HL-60 (cell line): ENCODE measurements around the gene PDC.
A peak's percentile ranks its signal among the peaks of the same experiment; 100 is the strongest.

Source experiments
- DNase-seq, 2 experiments: peaks; one replicate each; pipeline ENCODE4 v3.0.0-alpha.2; 2010 to 2020; ENCODE audit warnings: low read depth in 1 of 2, low spot score in 1 of 2
- H3K27ac ChIP-seq: fragments of 250-450 bp; sonication (Bioruptor Pico); replicated peaks from 2 replicates; pipeline ENCODE4 v1.5.1; 2020; ENCODE audit warnings: mild to moderate bottlenecking, moderate library complexity
- H3K27me3 ChIP-seq: fragments of 250-450 bp; sonication (Bioruptor Pico); 2 replicates; pipeline ENCODE4 v1.5.1; 2021; ENCODE audit warnings: mild to moderate bottlenecking, moderate library complexity; ENCODE audit not compliant: insufficient read depth, poor library complexity, severe bottlenecking
- H3K4me3 ChIP-seq: replicated peaks from 2 replicates; pipeline ENCODE4 v1.5.1; 2011; ENCODE audit warnings: mild to moderate bottlenecking, control low read depth, low read length; ENCODE audit not compliant: insufficient read depth
- GABPA ChIP-seq: IDR thresholded peaks from 2 replicates; pipeline ENCODE4 v1.6.1; 2012; ENCODE audit warnings: low read depth
- POLR2AphosphoS5 ChIP-seq: IDR thresholded peaks from 2 replicates; pipeline ENCODE4 v1.6.1; 2012; ENCODE audit warnings: low read depth
- SPI1 ChIP-seq: IDR thresholded peaks from 2 replicates; pipeline ENCODE4 v1.6.1; 2012; ENCODE audit warnings: low read depth, mild to moderate bottlenecking, borderline replicate concordance
- TF ChIP-seq, protein P1 (sequence below): IDR thresholded peaks from 2 replicates; pipeline ENCODE4 v1.6.1; 2012; ENCODE audit warnings: low read depth; ENCODE audit not compliant: insufficient replicate concordance
- TF ChIP-seq, protein P2 (sequence below): IDR thresholded peaks from one replicate; pipeline ENCODE4 v1.5.1; 2011; ENCODE audit warnings: low read length, control low read depth, inconsistent platforms; ENCODE audit not compliant: insufficient read depth

The PDC gene

DNA sequence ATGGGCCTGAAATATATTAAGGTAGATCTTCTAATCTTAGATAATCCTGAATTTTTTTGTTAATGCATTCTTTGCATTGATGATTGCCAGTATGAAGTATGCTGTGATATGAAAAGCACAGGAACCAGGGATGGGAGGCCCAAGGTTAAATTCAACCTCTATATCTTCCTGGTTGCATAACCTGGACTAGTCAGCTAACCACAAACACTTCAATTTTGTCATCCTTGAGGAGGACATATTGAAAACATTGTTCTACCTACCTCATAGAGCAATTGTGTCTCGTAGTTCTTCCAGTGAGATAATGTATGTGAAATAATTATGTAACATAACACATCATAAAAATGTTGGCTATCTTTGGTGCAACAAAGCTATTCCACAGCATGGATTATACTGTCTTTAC is 25.6 kb downstream of the PDC start:
- H3K27me3 ChIP-seq: no peaks in the 10 kb centered on the region
- peak; percentile 49 to 66 for DNase-seq
- TF ChIP-seq, protein P1, sequence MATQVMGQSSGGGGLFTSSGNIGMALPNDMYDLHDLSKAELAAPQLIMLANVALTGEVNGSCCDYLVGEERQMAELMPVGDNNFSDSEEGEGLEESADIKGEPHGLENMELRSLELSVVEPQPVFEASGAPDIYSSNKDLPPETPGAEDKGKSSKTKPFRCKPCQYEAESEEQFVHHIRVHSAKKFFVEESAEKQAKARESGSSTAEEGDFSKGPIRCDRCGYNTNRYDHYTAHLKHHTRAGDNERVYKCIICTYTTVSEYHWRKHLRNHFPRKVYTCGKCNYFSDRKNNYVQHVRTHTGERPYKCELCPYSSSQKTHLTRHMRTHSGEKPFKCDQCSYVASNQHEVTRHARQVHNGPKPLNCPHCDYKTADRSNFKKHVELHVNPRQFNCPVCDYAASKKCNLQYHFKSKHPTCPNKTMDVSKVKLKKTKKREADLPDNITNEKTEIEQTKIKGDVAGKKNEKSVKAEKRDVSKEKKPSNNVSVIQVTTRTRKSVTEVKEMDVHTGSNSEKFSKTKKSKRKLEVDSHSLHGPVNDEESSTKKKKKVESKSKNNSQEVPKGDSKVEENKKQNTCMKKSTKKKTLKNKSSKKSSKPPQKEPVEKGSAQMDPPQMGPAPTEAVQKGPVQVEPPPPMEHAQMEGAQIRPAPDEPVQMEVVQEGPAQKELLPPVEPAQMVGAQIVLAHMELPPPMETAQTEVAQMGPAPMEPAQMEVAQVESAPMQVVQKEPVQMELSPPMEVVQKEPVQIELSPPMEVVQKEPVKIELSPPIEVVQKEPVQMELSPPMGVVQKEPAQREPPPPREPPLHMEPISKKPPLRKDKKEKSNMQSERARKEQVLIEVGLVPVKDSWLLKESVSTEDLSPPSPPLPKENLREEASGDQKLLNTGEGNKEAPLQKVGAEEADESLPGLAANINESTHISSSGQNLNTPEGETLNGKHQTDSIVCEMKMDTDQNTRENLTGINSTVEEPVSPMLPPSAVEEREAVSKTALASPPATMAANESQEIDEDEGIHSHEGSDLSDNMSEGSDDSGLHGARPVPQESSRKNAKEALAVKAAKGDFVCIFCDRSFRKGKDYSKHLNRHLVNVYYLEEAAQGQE: no peak
- no peak for TF ChIP-seq SPI1
- TF ChIP-seq POLR2AphosphoS5: no peak
- TF ChIP-seq, protein P2, sequence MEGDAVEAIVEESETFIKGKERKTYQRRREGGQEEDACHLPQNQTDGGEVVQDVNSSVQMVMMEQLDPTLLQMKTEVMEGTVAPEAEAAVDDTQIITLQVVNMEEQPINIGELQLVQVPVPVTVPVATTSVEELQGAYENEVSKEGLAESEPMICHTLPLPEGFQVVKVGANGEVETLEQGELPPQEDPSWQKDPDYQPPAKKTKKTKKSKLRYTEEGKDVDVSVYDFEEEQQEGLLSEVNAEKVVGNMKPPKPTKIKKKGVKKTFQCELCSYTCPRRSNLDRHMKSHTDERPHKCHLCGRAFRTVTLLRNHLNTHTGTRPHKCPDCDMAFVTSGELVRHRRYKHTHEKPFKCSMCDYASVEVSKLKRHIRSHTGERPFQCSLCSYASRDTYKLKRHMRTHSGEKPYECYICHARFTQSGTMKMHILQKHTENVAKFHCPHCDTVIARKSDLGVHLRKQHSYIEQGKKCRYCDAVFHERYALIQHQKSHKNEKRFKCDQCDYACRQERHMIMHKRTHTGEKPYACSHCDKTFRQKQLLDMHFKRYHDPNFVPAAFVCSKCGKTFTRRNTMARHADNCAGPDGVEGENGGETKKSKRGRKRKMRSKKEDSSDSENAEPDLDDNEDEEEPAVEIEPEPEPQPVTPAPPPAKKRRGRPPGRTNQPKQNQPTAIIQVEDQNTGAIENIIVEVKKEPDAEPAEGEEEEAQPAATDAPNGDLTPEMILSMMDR: no peak
- TF ChIP-seq GABPA: no peak
- no peak overlapping the region for H3K27ac ChIP-seq
- H3K4me3 ChIP-seq: no peak overlapping the region

DNA sequence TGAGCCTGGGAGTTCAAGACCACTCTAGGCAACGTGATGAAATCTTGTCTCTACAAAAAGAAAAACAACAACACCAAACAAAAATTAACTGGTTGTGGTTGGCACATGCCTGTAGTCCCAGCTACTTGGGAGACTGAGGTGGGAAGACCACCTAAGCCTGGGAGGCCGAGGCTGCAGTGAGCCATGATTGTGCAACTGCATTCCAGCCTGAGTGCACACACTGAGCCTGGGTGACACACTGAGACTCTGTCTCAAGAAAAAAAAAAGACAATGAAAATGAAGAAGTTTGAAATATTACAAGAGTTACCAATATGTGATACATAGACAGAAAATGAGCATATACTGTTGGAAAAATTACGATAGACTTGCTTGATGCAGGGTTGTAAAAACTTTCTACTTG is 31.9 kb downstream of the PDC start:
- TF ChIP-seq GABPA: no peak
- Histone ChIP-seq H3K27ac (peak overlapping the region; percentile 50; the same call in 1 of the 2 replicates), H3K4me3 (no peak overlapping the region), H3K27me3 (no peaks in the 10 kb centered on the region)
- DNase-seq: peak in 1 of 2 experiments; percentile 27

DNA sequence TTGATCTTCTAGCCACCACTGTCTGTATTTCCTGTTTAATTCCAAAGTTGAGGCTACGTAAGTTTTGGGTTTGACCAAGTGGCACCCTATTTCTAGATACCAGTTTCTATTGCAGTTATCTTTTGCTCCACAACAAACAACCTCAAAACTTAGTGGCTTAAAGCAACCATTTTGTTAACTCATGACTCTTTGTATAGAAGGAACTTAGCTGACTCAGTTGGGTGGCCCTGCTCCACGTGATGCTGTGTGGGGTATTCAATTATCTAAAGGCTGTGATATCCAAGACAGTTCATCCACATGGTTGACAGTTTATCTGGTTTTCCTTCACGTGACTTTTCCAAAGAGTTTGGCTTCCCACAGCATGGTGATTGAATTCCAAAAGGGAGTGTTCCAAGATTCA is 34.8 kb downstream of the PDC start:
- DNase-seq: no peak
- TF ChIP-seq GABPA (no peak), SPI1 (no peak), POLR2AphosphoS5 (no peak)
- TF ChIP-seq, protein P2: no peak
- TF ChIP-seq, protein P1: no peak
- Histone ChIP-seq H3K4me3 (no peak overlapping the region), H3K27ac (no peak overlapping the region), H3K27me3 (no peaks in the 10 kb centered on the region)

GRCh38 chr1:186424539-186424938 is 36.4 kb downstream of the PDC start:
- no peak overlapping the region for H3K27ac ChIP-seq
- DNase-seq: no peak
- no peak for TF ChIP-seq GABPA
- H3K4me3 ChIP-seq: no peak overlapping the region
- no peaks in the 10 kb centered on the region for H3K27me3 ChIP-seq

- DNase-seq: no peak
- Histone ChIP-seq H3K27me3 (no peaks in the 10 kb centered on the region), H3K27ac (no peak overlapping the region), H3K4me3 (no peak overlapping the region)
- TF ChIP-seq, protein P2: no peak
- TF ChIP-seq GABPA (no peak), SPI1 (no peak), POLR2AphosphoS5 (no peak)
- TF ChIP-seq, protein P1: no peak
These were observed 39.5 kb downstream of the PDC start for GRCh38 chr1:186421446-186421845.
